ENCODE results near the gene KLC1.

GRCh38 chr14:103650213-103650612, 21.2 kb downstream of the KLC1 start:
- no peak for TF ChIP-seq TAF1 (IDR thresholded peaks at IDR 0.05; ENCODE audit: borderline replicate concordance, insufficient read depth, low read length)
- TF ChIP-seq POLR2AphosphoS5 (IDR thresholded peaks at IDR 0.05; ENCODE audit: low read depth, low read length) = no peak
- TF ChIP-seq SIN3A (IDR thresholded peaks at IDR 0.05; ENCODE audit: borderline replicate concordance, insufficient read depth, low read length) = no peak
